Gastrocnemius medialis (tissue), 4 donors: Measurements from ENCODE around the gene EZR. TPM values are rescaled to one million over a fixed set of nuclear protein-coding genes. Genes with fewer than 3 reads are reported as not detected.

Experiments
- ATAC-seq, 2 donors: fragments of 150-250 bp; one replicate each; pipeline ENCODE4 v1.9.1; 2016
- DNase-seq, 2 donors: peaks; one replicate each; pipeline ENCODE4 v3.0.0-alpha.2; 2019
- H3K27ac ChIP-seq, 4 donors: fragments of 200-600 bp; sonication (generic); 1 replicate in 1 of 4; 2 replicates in 3 of 4; pipeline ENCODE4 v1.5.1; 2016 to 2018; ENCODE audit warnings: mild to moderate bottlenecking in 2 of 4, moderate library complexity in 1 of 4
- H3K27me3 ChIP-seq, 3 donors: fragments of 200-600 bp; sonication (generic) in 2 of 3; 1 replicate in 1 of 3; 2 replicates in 2 of 3; pipeline versions ENCODE4 v1.5.1 to v1.6.0; 2016 to 2019; ENCODE audit warnings: mild to moderate bottlenecking in 1 of 3, moderate library complexity in 1 of 3
- H3K36me3 ChIP-seq, 2 donors: fragments of 200-600 bp; sonication (generic) in 1 of 2; one replicate each; pipeline ENCODE4 v1.5.1; 2017 to 2018
- H3K4me1 ChIP-seq, 2 donors: fragments of 200-600 bp; sonication (generic) in 1 of 2; one replicate each; pipeline ENCODE4 v1.5.1; 2016 to 2017; ENCODE audit warnings: mild to moderate bottlenecking in 2 of 2
- H3K4me3 ChIP-seq, 4 donors: fragments of 200-600 bp; sonication (generic) in 3 of 4; 1 replicate in 1 of 4; 2 replicates in 3 of 4; pipeline ENCODE4 v1.5.1; 2016 to 2019; ENCODE audit warnings: mild to moderate bottlenecking in 2 of 4
- H3K9me3 ChIP-seq, 3 donors: fragments of 200-600 bp; sonication (generic) in 2 of 3; 1 replicate in 1 of 3; 2 replicates in 2 of 3; pipeline ENCODE4 v1.5.1; 2016 to 2019
- POLR2A ChIP-seq, 2 donors: fragments of 450-650 bp; IDR thresholded peaks; one replicate each; pipeline ENCODE4 v1.6.1; 2017; ENCODE audit warnings: antibody characterized with exemption in 2 of 2, mild to moderate bottlenecking in 2 of 2, moderate library complexity in 2 of 2
- in situ Hi-C, 4 donors: fragments of 200-750 bp; cut with MboI; loops; one replicate each; pipeline versions ENCODE4 v1.15.0 to v1.8.0; 2017; ENCODE audit warnings: low sequenced_read_pairs in 4 of 4
- intact Hi-C: fragments of 100-400 bp; cut with DNase I; formaldehyde crosslinking; loops from one replicate; pipeline ENCODE4 v1.15.1; 2023; ENCODE audit warnings: low total_unique reads
- total RNA-seq, 4 donors: library from RNA; depleted of rRNA; stranded (reverse); fragments of >200 nt; gene quantifications; one replicate each; pipeline versions ENCODE4 v1.1.0 to v1.2.3, GENCODE V29; 2016
- TF ChIP-seq, protein P1 (sequence below), 5 experiments: fragments of 450-650 bp in 3 of 5; fragments of 200-600 bp in 2 of 5; sonication (generic) in 2 of 5; IDR thresholded peaks in 4 of 5; conservative IDR thresholded peaks in 1 of 5; 1 replicate in 4 of 5; 2 replicates in 1 of 5; pipeline ENCODE4 v1.5.1; 2016 to 2019; ENCODE audit warnings: antibody characterized with exemption in 5 of 5, mild to moderate bottlenecking in 3 of 5, moderate library complexity in 3 of 5

The EZR gene
- total RNA-seq, 4 donors from 2014 or later = 18.1 to 54.1 (median 33.6) TPM

DNA sequence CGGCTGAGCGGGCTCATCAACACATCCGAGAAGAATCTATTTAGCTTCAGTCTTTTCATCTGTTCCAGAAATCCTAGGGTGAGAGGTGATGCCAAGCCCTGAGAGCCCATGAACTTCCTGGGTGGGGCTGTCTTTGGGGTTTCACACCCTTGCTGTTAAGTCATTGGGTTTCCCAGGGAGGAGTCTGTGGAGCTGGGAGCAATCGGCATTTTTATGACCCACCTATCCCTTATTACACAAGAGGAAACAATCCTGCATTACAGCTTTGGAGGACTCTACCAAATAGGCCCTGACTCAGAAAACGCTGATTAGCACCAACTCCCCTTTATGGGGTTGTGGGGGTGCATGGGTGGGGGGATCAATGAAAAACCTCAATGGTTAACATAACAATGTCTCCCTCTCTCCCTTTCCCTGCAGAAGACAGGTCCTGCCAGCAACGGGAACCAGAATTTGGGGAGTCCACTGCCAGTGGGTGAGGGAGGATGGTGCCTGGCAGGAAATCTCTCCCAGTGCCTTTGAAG, 46.3 kb downstream of the EZR start:
- no peaks in the 10 kb centered on the region for H3K27me3 ChIP-seq
- ATAC-seq = no peak
- no peaks in the 10 kb centered on the region for H3K4me1 ChIP-seq
- H3K27ac ChIP-seq = no peak overlapping the region
- no peak overlapping the region for H3K4me3 ChIP-seq
- in situ Hi-C loops = no loop called here
- no peak for DNase-seq
- intact Hi-C loops = no loop called here
- H3K36me3 ChIP-seq = peaks cover 0 to 49% of the 10 kb centered on the region in 2 donors
- no peak for TF ChIP-seq POLR2A (IDR thresholded peaks at IDR 0.05)
- TF ChIP-seq, protein P1, sequence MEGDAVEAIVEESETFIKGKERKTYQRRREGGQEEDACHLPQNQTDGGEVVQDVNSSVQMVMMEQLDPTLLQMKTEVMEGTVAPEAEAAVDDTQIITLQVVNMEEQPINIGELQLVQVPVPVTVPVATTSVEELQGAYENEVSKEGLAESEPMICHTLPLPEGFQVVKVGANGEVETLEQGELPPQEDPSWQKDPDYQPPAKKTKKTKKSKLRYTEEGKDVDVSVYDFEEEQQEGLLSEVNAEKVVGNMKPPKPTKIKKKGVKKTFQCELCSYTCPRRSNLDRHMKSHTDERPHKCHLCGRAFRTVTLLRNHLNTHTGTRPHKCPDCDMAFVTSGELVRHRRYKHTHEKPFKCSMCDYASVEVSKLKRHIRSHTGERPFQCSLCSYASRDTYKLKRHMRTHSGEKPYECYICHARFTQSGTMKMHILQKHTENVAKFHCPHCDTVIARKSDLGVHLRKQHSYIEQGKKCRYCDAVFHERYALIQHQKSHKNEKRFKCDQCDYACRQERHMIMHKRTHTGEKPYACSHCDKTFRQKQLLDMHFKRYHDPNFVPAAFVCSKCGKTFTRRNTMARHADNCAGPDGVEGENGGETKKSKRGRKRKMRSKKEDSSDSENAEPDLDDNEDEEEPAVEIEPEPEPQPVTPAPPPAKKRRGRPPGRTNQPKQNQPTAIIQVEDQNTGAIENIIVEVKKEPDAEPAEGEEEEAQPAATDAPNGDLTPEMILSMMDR (IDR thresholded peaks at IDR 0.05 in 4 of 5, conservative IDR thresholded peaks at IDR 0.05 in 1 of 5) = no peak
- no peaks in the 10 kb centered on the region for H3K9me3 ChIP-seq

DNA sequence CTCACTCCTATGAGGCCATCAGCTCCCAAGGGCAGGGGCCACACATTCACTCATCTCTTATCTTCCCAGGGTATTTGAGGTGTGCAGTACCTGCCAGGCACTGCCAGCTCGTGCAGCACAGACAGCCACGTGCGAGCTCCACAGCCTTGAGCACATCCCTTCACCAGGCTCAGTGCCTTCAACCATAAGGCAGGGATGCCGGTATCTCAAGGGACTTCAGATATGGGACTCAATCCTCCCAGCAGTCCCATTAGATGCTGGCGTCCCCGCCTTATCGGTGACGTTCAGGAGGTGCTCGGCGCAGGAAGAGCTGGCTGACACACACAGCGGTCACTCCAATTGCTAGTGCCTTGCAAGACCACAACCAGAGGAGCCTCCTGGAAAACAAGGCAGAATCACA, 47.0 kb downstream of the EZR start:
- no peaks in the 10 kb centered on the region for H3K9me3 ChIP-seq
- in situ Hi-C loops (no loop called here), intact Hi-C loops (no loop called here)
- H3K4me3 ChIP-seq = no peak overlapping the region
- no peaks in the 10 kb centered on the region for H3K27me3 ChIP-seq
- peaks cover 0 to 56% of the 10 kb centered on the region in 2 donors for H3K36me3 ChIP-seq
- DNase-seq (peak in 1 of 2 donors; percentile 5), ATAC-seq (no peak)
- no peak overlapping the region for H3K27ac ChIP-seq
- TF ChIP-seq, protein P1 (IDR thresholded peaks at IDR 0.05 in 4 of 5, conservative IDR thresholded peaks at IDR 0.05 in 1 of 5) = no peak
- no peak for TF ChIP-seq POLR2A (IDR thresholded peaks at IDR 0.05)
- no peaks in the 10 kb centered on the region for H3K4me1 ChIP-seq

DNA sequence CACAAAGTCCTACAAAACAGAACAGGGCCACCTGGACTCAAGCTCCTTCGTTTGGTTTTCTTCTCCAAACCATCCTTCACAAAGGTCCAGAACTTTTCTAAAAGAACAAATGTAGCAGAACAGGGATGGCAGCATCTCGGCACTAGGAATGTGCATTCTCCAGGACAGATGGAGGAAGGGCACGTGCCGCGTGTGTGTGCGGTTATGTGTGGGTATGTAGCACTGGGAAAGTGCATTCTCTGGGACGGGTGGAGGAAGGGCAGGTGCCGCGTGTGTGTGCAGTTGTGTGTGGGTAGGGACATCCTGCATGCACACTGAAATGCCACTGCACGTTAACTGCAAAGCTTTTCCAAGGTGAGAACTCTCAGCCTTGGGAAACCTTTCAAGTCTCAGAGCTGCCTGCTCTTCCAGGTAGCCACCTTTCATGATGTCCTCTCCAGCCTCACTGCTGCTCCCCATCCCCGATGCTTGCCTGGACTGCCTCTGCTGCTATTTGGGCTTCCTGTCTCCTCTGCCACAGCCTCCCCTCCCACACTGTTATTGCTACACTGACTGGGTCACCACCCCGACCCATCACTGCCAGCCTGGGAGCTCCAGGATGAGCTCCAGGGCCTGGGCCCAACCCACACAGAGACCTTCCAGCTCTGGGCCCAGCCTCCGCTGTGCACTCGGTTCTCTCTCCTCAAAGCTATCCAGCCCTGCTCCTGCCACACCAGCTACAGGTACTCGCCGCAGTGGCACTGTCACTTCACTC, 47.6 kb downstream of the EZR start:
- H3K4me1 ChIP-seq = no peaks in the 10 kb centered on the region
- H3K27me3 ChIP-seq = no peaks in the 10 kb centered on the region
- TF ChIP-seq, protein P1 (IDR thresholded peaks at IDR 0.05 in 4 of 5, conservative IDR thresholded peaks at IDR 0.05 in 1 of 5) = no peak
- TF ChIP-seq POLR2A (IDR thresholded peaks at IDR 0.05) = no peak
- in situ Hi-C loops (no loop called here), intact Hi-C loops (no loop called here)
- no peak overlapping the region for H3K27ac ChIP-seq
- H3K9me3 ChIP-seq = no peaks in the 10 kb centered on the region
- no peak for DNase-seq
- ATAC-seq = no peak
- no peak overlapping the region for H3K4me3 ChIP-seq
- peaks cover 0 to 62% of the 10 kb centered on the region in 2 donors for H3K36me3 ChIP-seq

DNA sequence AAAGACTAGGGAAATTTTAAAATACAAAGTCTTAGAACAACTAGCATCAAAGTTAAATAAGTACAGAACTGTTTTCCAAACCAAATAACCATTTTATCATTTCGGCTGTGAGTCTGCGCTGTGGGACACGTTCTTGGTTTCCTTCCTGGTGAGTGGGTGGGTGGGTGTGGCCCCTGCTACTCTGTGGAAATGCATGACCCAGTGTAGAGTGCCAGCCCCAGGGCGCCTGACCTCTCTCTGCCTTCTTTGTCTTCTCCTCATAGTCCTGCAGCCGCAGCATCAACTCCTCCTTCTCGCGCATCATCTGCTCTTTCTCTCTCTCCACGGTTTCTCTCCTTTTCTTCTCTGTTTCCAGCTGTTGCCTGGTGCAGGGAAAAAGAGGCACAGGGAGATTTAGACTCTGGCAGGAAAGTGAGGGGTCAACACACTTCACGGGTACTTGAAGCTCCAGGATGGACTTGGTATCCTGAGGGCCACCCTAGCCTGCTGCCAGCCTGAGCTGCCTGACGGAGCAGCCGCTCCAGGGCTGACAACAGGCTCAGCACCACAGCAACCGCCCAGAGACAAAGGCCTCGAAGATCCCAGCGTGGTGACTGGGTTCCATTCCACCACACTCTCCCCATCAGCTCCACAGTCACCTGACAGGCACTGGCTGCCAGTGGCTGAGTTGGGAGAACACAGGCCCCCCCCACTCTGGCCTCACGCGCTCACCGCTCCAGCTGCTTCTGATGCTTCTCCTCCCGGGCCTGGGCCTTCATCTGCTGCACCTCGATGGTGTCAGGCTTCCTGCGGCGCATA, 48.4 kb downstream of the EZR start:
- in situ Hi-C loops = no loop called here
- Histone ChIP-seq H3K27ac (no peak overlapping the region), H3K36me3 (peaks cover 0 to 62% of the 10 kb centered on the region in 2 donors), H3K9me3 (no peaks in the 10 kb centered on the region), H3K4me1 (no peaks in the 10 kb centered on the region), H3K27me3 (no peaks in the 10 kb centered on the region), H3K4me3 (no peak overlapping the region)
- DNase-seq (no peak), ATAC-seq (no peak)
- TF ChIP-seq POLR2A (IDR thresholded peaks at IDR 0.05) = no peak
- TF ChIP-seq, protein P1 (IDR thresholded peaks at IDR 0.05 in 4 of 5, conservative IDR thresholded peaks at IDR 0.05 in 1 of 5) = no peak
- intact Hi-C loops = no loop called here
